ENCODE measurements around the gene INTS15.
"Not testable (repeated sequence)": the region's sequence is repeated elsewhere in the genome, so short reads cannot be mapped to it uniquely, and the experiment has no call there.

INTS15 gene

DNA sequence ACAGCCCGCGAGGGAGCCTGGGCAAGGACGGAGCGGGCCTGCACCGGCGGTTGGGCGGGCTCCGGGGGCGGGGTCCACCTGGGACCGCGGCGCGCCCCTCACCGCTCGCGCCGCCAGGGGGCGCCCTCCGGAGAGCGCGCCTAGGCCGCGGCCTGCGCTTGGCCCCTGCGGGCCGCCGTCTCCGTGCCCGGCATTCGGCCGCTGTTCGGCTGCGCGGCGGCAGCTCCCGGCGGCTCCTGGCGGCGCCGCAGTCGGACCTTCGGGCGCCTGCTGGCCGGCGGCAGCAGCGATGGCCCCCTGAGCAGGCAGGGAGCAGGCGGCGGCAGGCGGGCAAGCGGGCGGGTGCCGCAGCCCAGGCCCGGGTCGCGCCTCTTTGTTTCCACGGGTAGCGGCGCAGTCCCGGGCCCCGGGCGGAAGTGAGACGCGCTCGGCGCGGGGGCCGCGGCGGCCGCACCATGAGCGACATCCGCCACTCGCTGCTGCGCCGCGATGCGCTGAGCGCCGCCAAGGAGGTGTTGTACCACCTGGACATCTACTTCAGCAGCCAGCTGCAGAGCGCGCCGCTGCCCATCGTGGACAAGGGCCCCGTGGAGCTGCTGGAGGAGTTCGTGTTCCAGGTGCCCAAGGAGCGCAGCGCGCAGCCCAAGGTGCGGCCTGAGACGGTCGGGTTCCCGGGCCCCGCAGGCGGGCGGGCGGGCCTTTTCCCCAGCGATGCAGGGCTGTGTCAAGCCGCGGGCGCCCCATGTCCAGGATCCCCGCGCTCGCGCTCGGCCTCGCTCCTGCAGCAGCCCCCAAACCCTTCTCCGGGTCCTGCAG is at the start of gene INTS15:
Gene INTS15, plus strand, starts transcription at position 193 of the 816 bp plus-strand sequence. Its CDS starts 263 bp downstream, at position 456.
- DNase-seq (ENCODE audit: low read depth) = peak; percentile 78

DNA sequence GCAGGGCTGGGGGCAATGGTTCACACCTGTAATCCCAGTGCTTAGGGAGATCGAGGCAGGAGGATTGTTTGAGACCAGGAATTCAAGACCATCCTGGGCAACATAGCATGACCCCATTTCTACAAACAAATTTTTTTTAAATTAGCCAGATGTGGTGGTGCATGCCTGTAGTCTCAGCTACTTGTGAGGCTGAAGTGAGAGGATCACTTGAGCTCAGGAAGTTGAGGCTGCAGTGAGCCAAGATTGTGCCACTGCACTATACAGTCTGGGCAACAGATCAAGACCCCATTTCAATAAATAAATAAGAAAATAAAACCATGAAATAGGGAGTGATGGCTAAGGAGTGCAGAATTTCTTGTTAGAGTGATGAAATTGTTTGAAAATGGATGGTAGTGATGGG is 47.5 kb upstream of the INTS15 start:
- no peak for DNase-seq (ENCODE audit: low read depth)

DNA sequence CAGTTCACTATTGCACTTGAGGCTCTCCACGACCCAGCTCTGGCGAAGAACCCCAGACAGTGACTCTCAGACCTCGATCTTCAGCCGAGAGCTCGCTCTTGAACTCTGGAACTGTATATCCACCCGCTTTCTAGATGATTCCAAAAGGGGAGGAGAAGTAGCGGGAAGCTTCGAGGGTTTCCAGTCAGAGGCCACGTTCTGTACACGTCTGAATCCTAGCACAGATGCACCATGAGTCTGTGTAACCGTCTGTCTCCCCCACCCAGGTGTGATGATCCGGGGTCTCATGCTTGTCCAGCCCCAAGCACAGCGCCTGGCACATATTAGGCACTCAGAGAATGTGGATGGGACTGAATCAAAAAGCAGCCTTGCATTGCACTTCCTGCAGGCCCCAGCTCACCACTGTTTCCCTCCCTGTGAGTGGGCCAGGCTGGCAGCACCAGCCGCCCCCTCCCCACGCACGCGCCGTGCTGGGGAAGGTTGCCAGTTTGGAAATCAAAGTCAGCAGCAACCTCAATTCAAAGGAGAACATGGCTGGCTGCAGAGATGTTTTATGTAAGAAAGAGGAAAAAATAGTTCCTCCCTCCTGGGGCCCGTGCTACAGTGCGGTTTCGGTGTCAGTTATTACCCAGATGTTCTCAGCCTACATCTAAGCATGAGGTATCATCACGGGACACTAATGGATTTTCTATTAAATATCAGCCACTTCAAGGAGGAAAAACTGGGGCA is 44.3 kb upstream of the INTS15 start:
- no peak for DNase-seq (ENCODE audit: low read depth)

DNA sequence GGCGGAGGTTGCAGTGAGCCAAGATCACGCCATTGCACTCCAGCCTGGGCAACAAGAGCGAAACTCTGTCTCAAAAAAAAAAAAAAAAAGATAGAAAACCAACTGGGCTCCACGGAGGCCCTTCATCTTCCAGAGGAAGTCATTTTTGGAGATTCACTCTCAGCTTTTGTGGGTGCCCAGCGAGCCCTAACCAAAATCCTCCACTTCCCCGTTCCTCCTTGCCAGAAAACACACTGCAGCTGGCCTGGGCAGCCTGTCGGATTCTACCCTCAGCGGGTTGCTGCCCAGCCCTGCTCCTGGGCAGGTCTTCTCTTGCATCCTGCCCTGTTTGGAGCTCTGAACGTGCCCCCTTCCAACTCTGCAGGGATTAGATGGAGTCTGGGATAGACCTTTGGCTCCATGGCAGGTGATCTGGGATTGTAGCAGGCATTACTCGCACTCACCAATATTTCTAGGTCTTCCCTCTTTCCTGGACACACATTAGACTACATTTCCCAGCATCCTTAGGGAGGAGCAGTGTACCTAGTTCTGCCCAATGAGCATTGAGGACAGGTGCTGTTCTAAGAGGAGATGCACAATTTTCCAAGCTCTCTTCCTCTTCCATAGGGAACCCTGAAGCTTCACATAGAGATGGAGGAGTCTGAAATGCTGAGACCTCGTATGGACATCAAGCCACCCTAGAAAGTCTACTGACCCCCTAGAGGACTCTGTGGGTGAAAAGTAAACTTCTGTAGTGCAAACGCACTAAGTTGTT is 43.1 kb upstream of the INTS15 start:
- DNase-seq (ENCODE audit: low read depth) = no peak

GRCh38 chr7:6547400-6547799 is 42.4 kb upstream of the INTS15 start:
- DNase-seq (ENCODE audit: low read depth) = no peak

GRCh38 chr7:6551016-6551511 is 38.8 kb upstream of the INTS15 start, which contains the start of gene GRID2IP:
GRID2IP (minus strand) TSS chr7:6551461; CDS start chr7:6551436, 25 bp downstream.
- no peak for DNase-seq (ENCODE audit: low read depth)

- no peak for DNase-seq (ENCODE audit: low read depth)
Observed at GRCh38 chr7:6553448-6554044, 36.3 kb upstream of the INTS15 start.

DNA sequence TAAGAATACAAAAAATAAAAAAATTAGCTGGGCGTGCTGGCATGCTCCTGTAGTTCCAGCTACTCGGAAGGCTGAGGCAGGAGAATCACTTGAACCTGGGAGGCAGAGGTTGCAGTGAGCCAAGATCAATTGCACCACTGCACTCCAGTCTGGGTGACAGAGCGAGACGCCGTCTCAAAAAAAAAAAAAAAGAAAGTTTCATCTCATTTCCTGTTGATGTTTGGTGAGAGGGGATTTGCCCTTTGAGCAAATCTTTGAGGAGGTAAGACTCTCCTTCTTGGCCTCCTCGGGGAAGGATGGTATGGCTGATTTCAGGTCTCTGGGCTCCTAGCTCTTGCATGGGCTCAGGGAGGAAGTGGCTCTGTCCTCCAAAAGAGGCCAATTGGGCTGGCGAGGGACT is 35.0 kb upstream of the INTS15 start:
- no peak for DNase-seq (ENCODE audit: low read depth)

GRCh38 chr7:6556196-6556595 is 33.6 kb upstream of the INTS15 start:
- DNase-seq (ENCODE audit: low read depth) = no peak

- DNase-seq (ENCODE audit: low read depth) = no peak
Observed at GRCh38 chr7:6558837-6559236, 31.0 kb upstream of the INTS15 start.

DNA sequence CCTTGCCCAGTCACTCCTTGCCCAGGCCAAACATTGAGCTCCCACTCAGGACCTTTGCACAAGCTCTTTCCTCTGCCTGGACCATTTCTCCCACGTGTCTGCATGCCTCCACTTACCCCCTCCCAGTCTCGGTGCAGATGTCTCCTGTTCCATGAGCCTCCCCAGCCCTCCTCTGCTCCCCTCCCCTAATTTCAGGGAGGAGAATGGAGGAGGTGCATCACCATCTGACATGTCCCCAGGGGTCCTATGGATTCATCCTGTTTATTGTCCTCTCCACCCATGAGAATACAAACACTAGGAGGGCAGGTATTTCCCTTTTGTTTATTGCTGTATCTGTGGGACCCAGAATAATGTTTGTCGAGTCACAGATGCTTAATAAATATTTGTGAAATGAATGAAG is 29.9 kb upstream of the INTS15 start:
- DNase-seq (ENCODE audit: low read depth) = no peak

- no peak for DNase-seq (ENCODE audit: low read depth)
Observed at GRCh38 chr7:6562106-6562505, 27.7 kb upstream of the INTS15 start.

GRCh38 chr7:6563936-6564770 is 25.7 kb upstream of the INTS15 start:
- DNase-seq (ENCODE audit: low read depth) = no peak

DNA sequence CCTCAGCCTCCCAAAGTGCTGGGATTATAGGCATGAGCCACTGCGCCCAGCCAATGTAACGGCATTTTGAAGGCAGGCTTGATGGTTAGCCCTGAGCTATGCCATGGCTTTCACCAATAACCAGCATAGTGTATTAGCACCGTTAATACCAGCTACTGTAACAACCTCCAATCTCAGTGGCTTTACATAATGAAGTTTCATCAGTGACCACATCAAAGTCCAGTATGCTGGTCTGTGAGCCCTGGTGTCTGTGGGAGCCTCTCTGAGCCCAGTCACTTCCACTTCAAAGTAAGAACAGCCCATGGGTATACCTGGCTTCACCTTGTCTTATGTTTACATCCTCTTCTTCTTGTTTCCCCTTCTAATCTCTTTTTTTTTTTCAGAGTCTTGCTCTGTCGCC is 24.2 kb upstream of the INTS15 start:
- no peak for DNase-seq (ENCODE audit: low read depth)

DNA sequence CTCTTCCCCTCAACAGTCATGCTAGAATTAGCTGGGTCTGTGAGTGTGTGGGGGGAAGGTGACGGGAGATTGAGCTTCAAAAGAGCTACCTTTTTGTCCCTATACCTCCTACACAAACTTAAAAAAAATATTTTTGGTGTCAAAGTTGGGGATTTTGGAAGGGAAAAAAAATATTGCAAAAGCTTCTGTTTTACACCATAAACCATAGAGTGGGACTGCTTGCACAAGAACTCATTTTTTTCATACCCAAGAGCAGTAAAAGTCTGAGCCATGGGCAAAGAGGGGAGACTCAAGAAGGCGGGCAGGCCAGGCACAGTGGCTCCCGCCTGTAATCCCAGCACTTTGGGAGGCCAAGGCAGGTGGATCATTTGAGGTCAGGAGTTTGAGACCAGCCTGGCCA is 21.9 kb upstream of the INTS15 start:
- no peak for DNase-seq (ENCODE audit: low read depth)

- DNase-seq (ENCODE audit: low read depth) = no peak
Observed at GRCh38 chr7:6571160-6571779, 18.6 kb upstream of the INTS15 start.

DNA sequence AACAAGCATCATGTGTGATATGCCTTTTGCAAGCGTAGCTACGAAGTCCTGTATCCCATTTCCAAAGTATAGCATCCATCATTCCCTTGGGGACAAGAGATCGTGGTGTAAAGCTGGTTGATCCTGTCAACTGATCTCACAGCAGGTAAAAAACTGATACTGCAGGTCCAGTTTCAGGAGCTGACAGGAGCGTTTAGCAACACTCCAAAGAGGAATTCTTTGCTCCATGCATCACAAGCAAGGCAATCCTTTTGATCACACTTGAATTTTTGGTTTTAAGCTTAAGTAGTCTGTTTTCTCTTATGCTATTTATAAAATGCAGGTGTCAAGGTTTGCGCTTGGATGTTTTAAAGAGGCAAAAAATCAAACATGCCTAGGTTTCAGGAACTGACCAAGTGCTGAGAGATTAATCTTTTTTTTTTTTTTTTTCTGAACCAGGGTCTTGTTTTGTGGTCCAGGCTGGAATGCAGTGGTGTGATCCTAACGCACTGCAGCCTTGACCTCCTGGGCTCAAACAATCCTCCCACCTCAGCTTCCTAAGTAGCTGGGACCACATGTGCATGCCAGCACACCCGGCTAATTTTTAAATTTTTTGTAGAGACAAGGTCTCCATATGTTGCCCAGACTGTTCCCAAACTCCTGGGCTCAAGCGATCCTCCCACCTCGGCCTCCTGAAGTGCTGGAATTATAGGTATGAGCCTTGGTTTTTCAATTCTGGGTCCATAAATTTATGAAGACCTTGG is 14.4 kb upstream of the INTS15 start:
- no peak for DNase-seq (ENCODE audit: low read depth)

GRCh38 chr7:6576024-6576866 is 13.6 kb upstream of the INTS15 start:
- no peak for DNase-seq (ENCODE audit: low read depth)

- not testable (repeated sequence) for DNase-seq (ENCODE audit: low read depth)
Observed at GRCh38 chr7:6576867-6577368, 12.9 kb upstream of the INTS15 start.
